Stomach smooth muscle (tissue), 2 donors: ENCODE measurements around the gene C2.
A peak's percentile ranks its signal among the peaks of the same experiment; 100 is the strongest.

Source experiments
- H3K27ac ChIP-seq: one replicate; pipeline ENCODE4 v1.7.0; 2013; ENCODE audit warnings: mild to moderate bottlenecking, low read length, inconsistent platforms
- H3K27me3 ChIP-seq, 2 donors: one replicate each; pipeline ENCODE4 v1.7.0; 2013; ENCODE audit warnings: low read length in 2 of 2; ENCODE audit not compliant: insufficient read depth in 2 of 2, control insufficient read depth in 1 of 2
- H3K36me3 ChIP-seq, 2 donors: one replicate each; pipeline ENCODE4 v1.7.0; 2013; ENCODE audit warnings: low read length in 2 of 2; ENCODE audit not compliant: control insufficient read depth in 2 of 2, insufficient read depth in 2 of 2
- H3K4me1 ChIP-seq: one replicate; pipeline ENCODE4 v1.7.0; 2013; ENCODE audit warnings: low read length; ENCODE audit not compliant: control insufficient read depth, insufficient read depth
- H3K4me3 ChIP-seq, 2 donors: one replicate each; pipeline ENCODE4 v1.7.0; 2013; ENCODE audit warnings: low read length in 2 of 2
- H3K9ac ChIP-seq, 2 donors: one replicate each; pipeline ENCODE4 v1.7.0; 2013; ENCODE audit warnings: low read length in 2 of 2, mild to moderate bottlenecking in 1 of 2
- H3K9me3 ChIP-seq, 2 donors: one replicate each; pipeline ENCODE4 v1.7.0; 2013; ENCODE audit warnings: low read length in 2 of 2; ENCODE audit not compliant: control insufficient read depth in 2 of 2
- donor health status: healthy.
- donor health status: Pancreatic carcinoma.

The C2 gene

DNA sequence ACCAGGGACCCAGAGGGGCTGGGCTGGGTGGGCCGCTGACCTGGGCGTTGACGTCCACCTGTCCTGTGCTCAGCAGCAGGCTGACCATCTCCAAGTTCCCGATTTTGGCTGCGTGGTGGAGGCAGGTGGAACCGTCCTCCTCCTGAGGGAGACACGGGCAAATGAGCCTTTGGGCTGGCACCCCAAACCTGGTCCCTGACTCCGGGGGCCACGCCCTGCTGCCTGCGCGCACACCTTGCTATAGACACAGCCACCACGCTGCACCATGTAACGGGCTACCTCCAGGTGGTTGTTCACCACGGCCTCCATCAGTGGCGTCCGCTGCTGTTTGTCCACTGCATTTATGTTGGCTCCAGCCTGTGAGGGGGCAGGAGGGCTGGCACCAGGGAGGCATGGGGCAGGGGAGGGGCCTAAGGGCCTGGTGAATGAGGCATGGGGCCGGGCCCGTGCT is 41.0 kb upstream of the C2 start:
- peaks cover 49 to 60% of the 10 kb centered on the region in 2 donors for H3K36me3 ChIP-seq
- no peaks in the 10 kb centered on the region for H3K27me3 ChIP-seq
- no peak overlapping the region for H3K4me3 ChIP-seq
- no peaks in the 10 kb centered on the region for H3K9me3 ChIP-seq
- H3K27ac ChIP-seq: no peak overlapping the region
- no peak overlapping the region for H3K9ac ChIP-seq
- no peaks in the 10 kb centered on the region for H3K4me1 ChIP-seq

DNA sequence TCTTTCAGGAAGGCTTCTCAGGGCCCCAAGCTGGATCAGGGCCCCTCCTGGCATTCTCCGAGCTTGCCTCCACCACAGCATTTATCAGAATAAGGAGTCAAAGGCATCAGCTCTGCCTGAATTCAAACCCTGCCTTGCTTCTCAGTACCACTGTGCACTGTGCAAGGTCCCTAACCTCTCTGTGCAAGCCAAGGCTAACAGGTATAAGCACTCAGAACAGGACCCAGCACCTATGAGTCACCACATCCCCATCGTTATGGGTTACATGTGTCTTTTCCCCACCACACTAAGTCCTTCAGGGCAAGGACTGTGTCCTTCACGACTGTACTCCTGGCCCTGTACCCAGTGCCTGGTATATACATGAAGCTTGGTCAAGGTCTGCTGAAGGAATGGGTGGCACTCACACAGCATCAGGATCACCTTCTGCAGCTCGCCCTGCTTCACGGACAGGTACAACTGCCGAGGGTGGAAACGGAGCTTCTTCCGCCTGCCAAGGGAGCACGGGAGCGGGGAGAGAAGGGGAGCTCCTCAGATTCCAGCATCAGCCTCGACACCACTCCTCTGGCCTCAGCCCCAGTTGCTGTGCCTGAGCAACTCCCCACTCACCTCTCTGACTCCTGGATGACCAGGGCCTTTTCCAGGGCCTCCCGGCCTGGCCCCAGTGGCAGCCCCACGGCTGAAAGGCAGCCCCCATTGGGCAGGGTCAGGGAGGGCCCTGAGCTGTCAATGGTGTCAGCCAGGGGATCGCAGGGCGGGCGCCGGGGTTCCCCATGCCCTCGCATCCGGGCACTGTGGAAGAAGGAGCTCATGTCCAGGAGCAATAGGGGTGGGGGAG is 40.1 kb upstream of the C2 start:
- Histone ChIP-seq H3K27me3 (no peaks in the 10 kb centered on the region), H3K27ac (no peak overlapping the region), H3K9me3 (no peaks in the 10 kb centered on the region), H3K36me3 (peaks cover 48 to 59% of the 10 kb centered on the region in 2 donors), H3K4me3 (no peak overlapping the region), H3K9ac (no peak overlapping the region), H3K4me1 (no peaks in the 10 kb centered on the region)

DNA sequence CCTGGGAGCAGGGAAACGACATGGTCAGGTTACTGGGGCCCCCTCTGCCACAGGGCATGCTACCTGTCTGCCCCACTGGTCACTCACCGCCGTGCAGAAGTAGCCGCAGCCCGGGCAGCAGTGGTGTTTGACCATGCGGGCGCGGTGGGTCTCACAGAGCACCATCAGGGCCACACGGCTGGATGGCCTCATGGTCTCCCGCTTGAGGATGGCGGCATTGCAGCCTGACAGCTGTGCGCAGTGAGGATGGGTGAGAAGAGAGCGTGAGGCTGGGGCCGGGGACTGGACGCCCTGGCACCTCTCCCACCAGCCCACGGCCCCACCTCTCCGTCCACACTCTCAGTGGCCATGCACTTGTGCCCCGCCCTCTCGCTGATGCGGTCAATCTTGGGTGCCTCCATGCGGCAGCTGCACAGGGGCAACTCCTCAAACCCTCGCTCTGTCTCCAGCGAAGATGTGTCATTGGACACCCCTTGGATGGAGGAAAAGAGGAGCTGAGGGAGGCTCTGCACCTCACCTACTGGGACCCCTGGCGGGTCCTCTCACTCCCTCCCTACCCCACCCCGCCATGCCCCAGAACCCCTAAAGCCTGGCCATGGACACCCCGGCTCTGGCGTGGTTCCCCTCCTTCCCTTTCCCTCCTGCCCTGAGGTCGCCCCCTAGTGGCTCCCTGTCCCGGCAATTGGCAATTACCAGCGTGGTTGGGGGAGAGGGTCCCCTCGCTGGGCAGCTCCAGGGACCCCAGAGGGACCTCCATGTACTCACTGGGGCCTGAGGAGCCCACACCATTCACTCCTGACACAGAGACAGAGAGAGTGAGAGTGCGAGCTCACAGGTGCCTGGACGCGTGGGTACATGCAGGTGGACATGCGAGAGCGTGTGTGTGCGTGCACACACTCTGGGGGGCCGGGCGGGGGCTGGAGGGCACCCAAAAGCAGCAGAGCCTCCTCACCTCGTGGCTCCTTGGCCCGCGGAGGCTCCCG is 39.0 kb upstream of the C2 start:
- H3K36me3 ChIP-seq: peaks cover 39 to 59% of the 10 kb centered on the region in 2 donors
- H3K9me3 ChIP-seq: no peaks in the 10 kb centered on the region
- H3K27ac ChIP-seq: no peak overlapping the region
- H3K4me3 ChIP-seq: no peak overlapping the region
- no peaks in the 10 kb centered on the region for H3K27me3 ChIP-seq
- no peaks in the 10 kb centered on the region for H3K4me1 ChIP-seq
- H3K9ac ChIP-seq: no peak overlapping the region

DNA sequence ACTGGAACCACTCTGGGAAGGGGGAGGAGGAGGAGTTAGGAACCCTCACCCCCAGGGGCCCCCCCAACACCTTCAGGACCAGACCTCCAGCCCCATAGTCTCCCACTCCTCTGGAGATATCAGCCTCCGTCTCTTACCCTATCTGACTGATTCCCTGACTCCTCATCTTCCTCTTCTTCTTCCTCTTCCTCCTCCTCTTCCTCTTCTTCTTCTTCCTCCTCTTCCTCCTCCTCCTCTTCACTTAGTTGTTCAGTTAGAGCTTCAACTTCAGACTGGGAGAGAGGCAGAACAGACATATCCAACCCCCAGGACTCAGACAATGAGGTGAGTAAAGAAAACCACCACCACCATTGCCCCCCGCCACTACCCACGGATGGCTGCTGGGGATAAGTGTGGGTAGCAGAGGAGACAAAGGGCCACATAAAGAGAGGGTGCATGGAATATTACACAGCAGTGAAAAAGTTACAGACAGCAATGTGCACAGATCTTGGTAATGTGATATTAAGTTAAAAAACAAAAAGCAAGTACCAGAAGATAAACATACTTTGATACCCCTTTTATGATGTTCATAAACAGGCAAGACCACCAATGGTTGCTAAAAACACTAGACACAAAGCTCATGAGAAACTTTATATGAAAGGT is 38.1 kb upstream of the C2 start:
- no peak overlapping the region for H3K9ac ChIP-seq
- no peak overlapping the region for H3K27ac ChIP-seq
- H3K9me3 ChIP-seq: no peaks in the 10 kb centered on the region
- H3K4me3 ChIP-seq: no peak overlapping the region
- H3K27me3 ChIP-seq: no peaks in the 10 kb centered on the region
- no peaks in the 10 kb centered on the region for H3K4me1 ChIP-seq
- peaks cover 32 to 56% of the 10 kb centered on the region in 2 donors for H3K36me3 ChIP-seq

DNA sequence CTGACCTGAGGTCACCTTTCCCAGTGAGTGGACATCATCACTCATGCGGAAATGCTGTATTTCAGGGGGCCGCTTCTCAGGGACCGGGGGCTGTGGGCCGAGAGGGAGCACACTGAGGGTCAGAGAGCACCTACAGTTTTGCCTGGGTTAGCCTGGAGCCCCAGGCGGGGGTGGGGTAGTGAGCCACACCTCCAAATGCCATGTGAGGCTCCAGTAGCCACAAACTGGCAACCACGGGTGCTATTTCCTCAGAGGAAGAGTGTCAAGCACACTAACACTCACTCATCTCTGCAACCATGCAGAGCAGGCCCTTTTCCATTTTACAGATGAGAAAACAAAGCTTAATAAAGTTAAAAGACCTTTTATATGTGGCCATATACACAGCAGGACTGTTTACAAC is 34.7 kb upstream of the C2 start:
- Histone ChIP-seq H3K4me1 (peaks cover 4% of the 10 kb centered on the region), H3K27me3 (no peaks in the 10 kb centered on the region), H3K9ac (no peak overlapping the region), H3K27ac (no peak overlapping the region), H3K4me3 (no peak overlapping the region), H3K9me3 (no peaks in the 10 kb centered on the region), H3K36me3 (peaks cover 21 to 35% of the 10 kb centered on the region in 2 donors)

DNA sequence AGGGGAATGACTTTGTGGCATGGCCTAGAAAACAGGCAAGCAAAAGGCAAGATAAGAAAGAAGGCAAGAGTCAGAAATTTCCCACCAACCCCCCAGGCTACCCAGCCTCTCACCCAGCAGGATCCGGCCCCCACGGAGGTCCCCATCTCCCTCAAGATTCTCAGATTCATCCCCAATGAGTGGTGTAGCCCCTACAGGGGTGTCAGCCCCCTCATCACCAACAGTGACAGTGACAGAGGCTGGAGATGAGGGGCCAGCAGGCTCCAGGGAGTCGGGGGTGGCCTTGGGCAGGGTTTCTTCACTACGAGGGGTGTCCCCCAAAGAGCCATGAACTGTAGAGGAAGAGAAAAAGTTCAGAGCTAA is 31.0 kb upstream of the C2 start:
- Histone ChIP-seq H3K9me3 (no peaks in the 10 kb centered on the region), H3K27ac (peak overlapping the region; percentile 37), H3K36me3 (peaks cover 4 to 17% of the 10 kb centered on the region in 2 donors), H3K9ac (peak overlapping the region; percentile 23 to 66), H3K27me3 (no peaks in the 10 kb centered on the region), H3K4me3 (peak overlapping the region; percentile 57 to 99), H3K4me1 (peaks cover 23% of the 10 kb centered on the region)

DNA sequence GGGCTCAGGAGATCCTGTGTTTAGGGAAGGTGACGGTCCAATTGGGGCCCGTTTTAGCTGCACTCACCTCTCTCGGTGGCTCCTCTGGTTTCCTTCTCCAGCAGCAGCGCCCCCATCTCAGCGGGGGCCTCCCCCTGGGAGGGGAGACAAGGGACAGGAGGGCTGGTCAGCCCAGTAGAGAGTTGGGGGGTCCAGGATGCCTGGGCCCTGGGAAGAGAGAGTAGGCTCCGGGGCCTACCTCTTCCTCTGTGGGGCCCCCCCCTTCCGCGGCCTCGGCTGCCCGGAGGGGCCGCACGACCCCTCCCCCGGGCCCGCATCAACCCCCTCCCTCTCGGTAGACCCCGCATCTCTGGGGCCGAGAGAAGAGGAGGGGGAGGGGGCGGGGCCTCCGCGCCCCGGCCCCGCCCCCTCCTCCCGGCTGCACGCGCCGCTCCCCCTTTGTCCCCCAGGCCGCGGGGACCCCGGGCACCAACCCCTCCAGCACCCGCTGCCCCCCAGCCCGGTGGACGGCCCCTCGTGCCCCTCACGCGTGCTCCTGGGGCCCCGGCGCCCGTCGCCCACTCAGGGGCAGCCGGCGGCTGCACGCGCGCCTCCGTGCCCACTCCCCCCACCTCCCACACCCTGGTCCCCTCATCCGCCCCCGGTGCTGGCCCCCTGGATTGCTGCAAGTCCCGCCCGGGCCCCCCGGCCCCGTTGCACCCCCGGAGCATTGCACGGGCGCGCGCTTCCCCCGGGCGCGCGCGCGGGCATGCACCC is 30.5 kb upstream of the C2 start:
- Histone ChIP-seq H3K4me3 (peak overlapping the region; percentile 57 to 99), H3K27me3 (no peaks in the 10 kb centered on the region), H3K36me3 (peaks cover 3 to 13% of the 10 kb centered on the region in 2 donors), H3K9me3 (no peaks in the 10 kb centered on the region), H3K4me1 (peaks cover 23% of the 10 kb centered on the region), H3K9ac (peak overlapping the region; percentile 23 to 66), H3K27ac (peak overlapping the region; percentile 37)

DNA sequence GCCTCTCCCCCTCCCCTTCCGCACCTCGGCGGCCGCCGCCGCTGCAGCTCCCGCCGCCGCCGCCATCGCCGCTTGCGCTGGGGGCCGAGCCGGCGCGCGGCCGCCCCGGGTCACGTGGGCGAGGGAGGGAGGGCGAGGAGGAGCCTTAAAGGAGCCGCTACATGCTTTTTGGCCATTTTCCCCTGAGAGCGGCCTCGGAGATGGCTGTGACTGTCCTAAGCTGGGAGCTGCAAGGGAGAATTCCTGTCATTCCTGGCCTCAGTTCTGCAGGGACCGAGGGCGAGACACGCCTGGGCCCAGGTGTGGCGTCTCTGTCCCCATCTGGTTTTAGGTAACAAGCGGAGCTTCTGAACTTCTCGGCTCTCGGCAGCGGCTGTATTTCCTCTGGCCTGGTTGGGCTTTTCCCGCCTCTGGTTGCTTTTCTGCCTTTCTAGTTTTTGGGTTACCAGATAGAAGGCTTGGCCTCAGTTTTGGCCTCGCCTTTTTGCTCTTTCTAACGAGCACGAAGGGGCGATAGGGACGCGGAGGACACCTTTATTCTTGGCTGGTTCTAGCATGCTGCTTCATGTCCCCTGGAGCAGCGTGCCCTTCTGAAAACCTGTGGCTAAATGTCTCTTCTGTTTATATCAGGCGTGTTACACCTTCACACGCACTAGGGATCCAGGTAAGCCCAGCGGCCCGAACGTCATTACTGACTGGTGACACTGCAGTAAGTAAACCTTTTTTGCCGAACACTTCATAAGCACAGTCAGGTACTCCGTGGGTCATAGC is 29.7 kb upstream of the C2 start, which contains the start of gene EHMT2:
EHMT2 (minus strand) TSS at position 87 of the 771 bp plus-strand sequence; CDS start at position 66, 21 bp downstream.
- Histone ChIP-seq H3K9me3 (no peaks in the 10 kb centered on the region), H3K4me3 (peak within 1 kb of the TSS; percentile 79 to 99), H3K27ac (peak within 1 kb of the TSS; percentile 83), H3K27me3 (no peaks in the 10 kb centered on the region), H3K4me1 (peaks cover 29% of the 10 kb centered on the region), H3K9ac (peak within 1 kb of the TSS; percentile 91 to 92), H3K36me3 (peaks cover 2 to 8% of the 10 kb centered on the region in 2 donors)

DNA sequence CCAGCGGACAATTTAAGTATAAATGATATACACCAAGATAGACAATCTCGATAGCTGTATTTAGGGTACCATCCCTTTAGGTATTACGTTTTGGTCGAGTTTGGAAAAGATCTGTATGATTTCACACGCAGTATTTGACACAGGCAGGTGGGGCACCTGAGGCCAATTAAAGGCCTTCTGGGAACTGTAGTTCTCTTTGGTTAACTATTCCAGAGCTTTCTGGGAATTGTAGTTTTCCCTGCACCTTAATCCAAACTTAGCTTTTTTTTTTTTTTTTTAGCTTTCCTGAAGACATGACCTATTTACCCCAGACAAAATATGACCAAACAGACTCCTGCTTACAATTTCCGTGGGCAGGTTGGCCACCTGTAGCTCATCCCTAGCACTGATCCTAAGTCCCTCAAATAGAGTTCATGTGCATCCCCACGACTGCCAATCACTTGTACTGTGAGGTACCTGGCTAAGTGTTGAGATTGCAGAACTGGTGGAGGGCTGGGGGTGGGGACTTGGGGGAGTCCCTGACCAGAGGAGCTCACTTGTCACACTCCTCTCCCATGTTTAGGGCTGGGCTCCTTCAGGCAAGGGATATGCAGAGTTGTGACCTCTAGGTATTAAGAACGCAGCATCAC is 29.0 kb upstream of the C2 start:
- H3K9ac ChIP-seq: peak overlapping the region; percentile 91 to 92
- H3K4me1 ChIP-seq: peaks cover 32% of the 10 kb centered on the region
- peaks cover 0 to 2% of the 10 kb centered on the region in 2 donors for H3K36me3 ChIP-seq
- peak overlapping the region; percentile 79 to 99 for H3K4me3 ChIP-seq
- no peaks in the 10 kb centered on the region for H3K27me3 ChIP-seq
- H3K27ac ChIP-seq: peak overlapping the region; percentile 83
- no peaks in the 10 kb centered on the region for H3K9me3 ChIP-seq
